Measurements from ENCODE around the gene CREB5. TPM values are rescaled to one million over a fixed set of nuclear protein-coding genes. Genes with fewer than 3 reads are reported as not detected.

The CREB5 gene
- total RNA-seq, 2 donors from 2014 or later, result 0.53 to 2.6 TPM

DNA sequence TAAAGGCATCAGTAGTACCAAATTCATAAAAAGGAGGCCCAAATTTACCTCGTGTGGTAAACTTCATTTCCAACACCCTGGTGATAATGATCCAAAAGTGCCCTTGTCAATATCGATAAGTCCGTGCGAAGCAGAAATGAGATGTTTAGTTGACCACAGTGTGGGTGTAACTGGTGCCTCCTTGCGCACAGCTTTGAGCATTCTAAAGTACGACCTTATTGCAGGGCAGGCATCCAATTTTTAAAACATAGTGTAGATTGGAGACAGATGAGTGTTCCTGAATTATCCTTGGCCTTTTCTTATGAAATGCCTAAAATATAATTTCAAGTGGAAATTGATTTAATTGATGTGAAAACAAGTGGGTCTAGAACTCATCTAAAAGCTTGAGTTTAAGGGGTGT lies 297.4 kb downstream of the CREB5 start:
- Mint-ChIP-seq H3K4me3 (no peak overlapping the region), H3K36me3 (ENCODE audit: low read depth) (no peaks in the 10 kb centered on the region), H3K27me3 (ENCODE audit: insufficient read depth) (no peaks in the 10 kb centered on the region), H3K9me3 (no peaks in the 10 kb centered on the region), H3K27ac (no peak overlapping the region), H3K4me1 (peaks cover 14% of the 10 kb centered on the region)
- H3K27me3 ChIP-seq (ENCODE audit: control insufficient read depth, insufficient read depth, low read length, poor library complexity, severe bottlenecking), result no peaks in the 10 kb centered on the region
- H3K9me3 ChIP-seq (ENCODE audit: control insufficient read depth, low read length), result no peaks in the 10 kb centered on the region
- H3K4me3 ChIP-seq (ENCODE audit: low read length), result no peak overlapping the region
- no peaks in the 10 kb centered on the region for H3K36me3 ChIP-seq (ENCODE audit: control insufficient read depth, insufficient read depth, low read length)
- 94 to 97% methylated on average over 6 of the region's 6 CpGs for WGBS, 2 experiments (ENCODE audit: insufficient coverage in 1 of 2, insufficient read length in 1 of 2)
- no peaks in the 10 kb centered on the region for H3K4me1 ChIP-seq (ENCODE audit: control insufficient read depth, insufficient read depth, low read length)
- H3K9ac ChIP-seq (ENCODE audit: extremely low read depth, low read length, poor library complexity, severe bottlenecking), result no peak overlapping the region
- DNase-seq, result no peak
- no peak overlapping the region for H3K27ac ChIP-seq (ENCODE audit: low read depth, low read length)
- TF ChIP-seq, protein P1, sequence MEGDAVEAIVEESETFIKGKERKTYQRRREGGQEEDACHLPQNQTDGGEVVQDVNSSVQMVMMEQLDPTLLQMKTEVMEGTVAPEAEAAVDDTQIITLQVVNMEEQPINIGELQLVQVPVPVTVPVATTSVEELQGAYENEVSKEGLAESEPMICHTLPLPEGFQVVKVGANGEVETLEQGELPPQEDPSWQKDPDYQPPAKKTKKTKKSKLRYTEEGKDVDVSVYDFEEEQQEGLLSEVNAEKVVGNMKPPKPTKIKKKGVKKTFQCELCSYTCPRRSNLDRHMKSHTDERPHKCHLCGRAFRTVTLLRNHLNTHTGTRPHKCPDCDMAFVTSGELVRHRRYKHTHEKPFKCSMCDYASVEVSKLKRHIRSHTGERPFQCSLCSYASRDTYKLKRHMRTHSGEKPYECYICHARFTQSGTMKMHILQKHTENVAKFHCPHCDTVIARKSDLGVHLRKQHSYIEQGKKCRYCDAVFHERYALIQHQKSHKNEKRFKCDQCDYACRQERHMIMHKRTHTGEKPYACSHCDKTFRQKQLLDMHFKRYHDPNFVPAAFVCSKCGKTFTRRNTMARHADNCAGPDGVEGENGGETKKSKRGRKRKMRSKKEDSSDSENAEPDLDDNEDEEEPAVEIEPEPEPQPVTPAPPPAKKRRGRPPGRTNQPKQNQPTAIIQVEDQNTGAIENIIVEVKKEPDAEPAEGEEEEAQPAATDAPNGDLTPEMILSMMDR (conservative IDR thresholded peaks at IDR 0.05), result no peak

DNA sequence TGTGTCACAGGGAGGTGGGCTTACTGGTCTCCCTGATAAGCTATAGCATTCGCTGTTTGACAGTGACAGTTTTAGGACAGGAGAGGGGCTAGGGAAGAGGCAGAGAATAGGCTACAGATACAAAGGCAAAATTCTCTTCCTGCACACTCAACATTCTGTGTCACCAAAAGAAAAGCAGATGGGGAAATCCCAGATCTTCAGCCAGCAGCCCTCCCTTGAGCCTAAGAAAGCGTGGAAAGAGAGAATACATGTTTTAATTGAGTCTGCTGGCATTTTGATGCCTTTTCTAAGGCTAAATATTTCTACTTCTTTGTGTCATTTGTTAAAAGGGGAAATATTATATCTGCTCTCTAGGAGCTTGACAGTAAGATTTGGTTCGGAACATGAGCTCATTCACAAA lies 298.8 kb downstream of the CREB5 start:
- WGBS, 2 experiments (ENCODE audit: insufficient coverage in 1 of 2, insufficient read length in 1 of 2), result 84 to 87% methylated on average over 2 to 3 of the region's 3 CpGs
- Histone ChIP-seq H3K27me3 (ENCODE audit: control insufficient read depth, insufficient read depth, low read length, poor library complexity, severe bottlenecking) (no peaks in the 10 kb centered on the region), H3K4me3 (ENCODE audit: low read length) (no peak overlapping the region), H3K27ac (ENCODE audit: low read depth, low read length) (no peak overlapping the region), H3K36me3 (ENCODE audit: control insufficient read depth, insufficient read depth, low read length) (no peaks in the 10 kb centered on the region), H3K9me3 (ENCODE audit: control insufficient read depth, low read length) (no peaks in the 10 kb centered on the region), H3K9ac (ENCODE audit: extremely low read depth, low read length, poor library complexity, severe bottlenecking) (no peak overlapping the region), H3K4me1 (ENCODE audit: control insufficient read depth, insufficient read depth, low read length) (no peaks in the 10 kb centered on the region)
- Mint-ChIP-seq H3K27me3 (ENCODE audit: insufficient read depth) (no peaks in the 10 kb centered on the region), H3K4me3 (no peak overlapping the region), H3K9me3 (no peaks in the 10 kb centered on the region), H3K27ac (no peak overlapping the region), H3K4me1 (peaks cover 14% of the 10 kb centered on the region), H3K36me3 (ENCODE audit: low read depth) (no peaks in the 10 kb centered on the region)
- no peak for DNase-seq
- TF ChIP-seq, protein P1 (conservative IDR thresholded peaks at IDR 0.05), result no peak

DNA sequence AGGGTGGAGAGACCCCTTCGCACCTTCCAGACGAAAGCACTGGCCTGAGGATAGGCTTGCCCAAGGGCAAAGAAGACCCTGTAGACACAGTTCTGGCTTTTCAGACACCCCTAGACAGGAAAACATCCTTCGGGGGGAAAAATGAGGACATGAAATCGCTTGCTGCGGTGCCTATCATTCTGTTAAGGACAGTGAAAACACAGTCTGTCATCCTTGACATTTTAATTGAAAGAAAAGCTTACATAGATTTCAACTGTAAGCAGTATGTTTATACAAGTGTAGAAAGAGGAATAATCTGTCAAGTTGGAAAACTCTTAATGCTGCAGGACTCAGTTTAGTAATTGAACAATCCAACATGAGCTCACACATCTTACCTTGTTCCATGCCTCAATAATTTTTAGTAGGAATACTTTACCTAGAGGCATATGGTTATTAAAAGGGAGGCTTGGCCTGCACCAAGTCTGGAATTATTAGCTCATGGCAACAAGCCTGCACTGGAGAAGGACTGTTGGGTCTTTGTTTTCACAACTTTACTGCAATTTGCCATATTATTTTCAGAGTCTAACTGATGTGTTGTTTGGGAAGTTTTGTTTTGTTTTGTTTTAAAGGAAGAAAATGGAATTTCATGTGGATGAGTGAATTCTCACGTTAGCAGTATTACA lies 302.3 kb downstream of the CREB5 start:
- Mint-ChIP-seq H3K9me3 (no peaks in the 10 kb centered on the region), H3K27ac (no peak overlapping the region)

More for the DNA sequence above, 302.3 kb downstream of the CREB5 start:
- no peaks in the 10 kb centered on the region for H3K36me3 ChIP-seq (ENCODE audit: control insufficient read depth, insufficient read depth, low read length)
- 88 to 100% methylated on average over 6 of the region's 6 CpGs for WGBS, 2 experiments (ENCODE audit: insufficient coverage in 1 of 2, insufficient read length in 1 of 2)
- Mint-ChIP-seq H3K4me3 (no peak overlapping the region), H3K27me3 (ENCODE audit: insufficient read depth) (no peaks in the 10 kb centered on the region), H3K36me3 (ENCODE audit: low read depth) (no peaks in the 10 kb centered on the region), H3K4me1 (no peaks in the 10 kb centered on the region)
- no peaks in the 10 kb centered on the region for H3K27me3 ChIP-seq (ENCODE audit: control insufficient read depth, insufficient read depth, low read length, poor library complexity, severe bottlenecking)
- no peak overlapping the region for H3K9ac ChIP-seq (ENCODE audit: extremely low read depth, low read length, poor library complexity, severe bottlenecking)
- no peaks in the 10 kb centered on the region for H3K4me1 ChIP-seq (ENCODE audit: control insufficient read depth, insufficient read depth, low read length)
- TF ChIP-seq, protein P1 (conservative IDR thresholded peaks at IDR 0.05), result no peak
- H3K4me3 ChIP-seq (ENCODE audit: low read length), result no peak overlapping the region
- H3K27ac ChIP-seq (ENCODE audit: low read depth, low read length), result no peak overlapping the region
- no peak for DNase-seq
- no peaks in the 10 kb centered on the region for H3K9me3 ChIP-seq (ENCODE audit: control insufficient read depth, low read length)
